ENCODE measurements around the gene TSKS. TPM values are rescaled to one million over a fixed set of nuclear protein-coding genes. Genes with fewer than 3 reads are reported as not detected.

Gene TSKS
- polyA plus RNA-seq, 3 donors, result 0.37 to 0.81 (median 0.51) TPM

GRCh38 chr19:49809160-49809940 lies 46.2 kb upstream of the TSKS start:
- Histone ChIP-seq H3K79me2 (ENCODE audit: insufficient read depth, low read length) (no peaks in the 10 kb centered on the region), H3K36me3 (replicated peaks in 1 of 2; ENCODE audit: control insufficient read depth in 1 of 2, insufficient read depth in 2 of 2, low read length in 2 of 2) (peaks cover 19 to 26% of the 10 kb centered on the region in 2 donors), H3K4me3 (replicated peaks in 1 of 3; ENCODE audit: low read depth in 2 of 3, low read length in 3 of 3) (peak overlapping the region; percentile 66 to 93 (median 83)), H3K27me3 (ENCODE audit: control insufficient read depth in 2 of 2, insufficient read depth in 2 of 2, low read length in 2 of 2) (no peaks in the 10 kb centered on the region), H4K20me1 (ENCODE audit: insufficient read depth, low read length) (peaks cover 27% of the 10 kb centered on the region), H3K9ac (ENCODE audit: insufficient read depth, low read length, poor library complexity, severe bottlenecking) (peak overlapping the region; percentile 75), H3K27ac (ENCODE audit: low read depth in 1 of 2, low read length in 2 of 2) (peak overlapping the region; percentile 11 to 60), H3K4me1 (ENCODE audit: control insufficient read depth in 1 of 2, insufficient read depth in 2 of 2, low read length in 2 of 2) (peaks cover 37 to 52% of the 10 kb centered on the region in 2 donors), H3K4me2 (replicated peaks; ENCODE audit: extremely low read depth, low read length, poor library complexity, severe bottlenecking) (peak overlapping the region; percentile 96), H3K9me3 (replicated peaks in 1 of 2; ENCODE audit: control insufficient read depth in 1 of 2, insufficient read depth in 1 of 2, low read length in 2 of 2) (no peaks in the 10 kb centered on the region), H2AFZ (ENCODE audit: insufficient read depth, low read depth, low read length, poor library complexity, severe bottlenecking) (peak overlapping the region; percentile 95)
- peak; percentile 34 to 56 (median 39) for DNase-seq
- no peak for TF ChIP-seq CTCF (IDR thresholded peaks at IDR 0.05)
- Mint-ChIP-seq H3K4me1 (peaks cover 42% of the 10 kb centered on the region), H3K36me3 (peaks cover 17 to 23% of the 10 kb centered on the region in 2 donors), H3K4me3 (peak overlapping the region; percentile 89 to 94), H3K27ac (peak overlapping the region; percentile 63 to 93 (median 89)), H3K9me3 (no peaks in the 10 kb centered on the region), H3K27me3 (ENCODE audit: low read depth in 3 of 3) (peaks cover 0 to 4% (median 0%) of the 10 kb centered on the region in 3 donors)
- WGBS (ENCODE audit: insufficient coverage), result 9% methylated on average over 49 of the region's 50 CpGs
- intact Hi-C loops (cut with micrococcal nuclease), result loop anchor here (2.0 to 5.0 kb wide), 2 partner anchors 42 to 43 kb away; partner anchors contain the start of gene AP2A1 (in 2 of the 2)

GRCh38 chr19:49808711-49809159 lies 45.6 kb upstream of the TSKS start:
- peak; percentile 69 to 86 (median 85) for DNase-seq
- Histone ChIP-seq H3K27ac (ENCODE audit: low read depth in 1 of 2, low read length in 2 of 2) (peak overlapping the region; percentile 11 to 60), H2AFZ (ENCODE audit: insufficient read depth, low read depth, low read length, poor library complexity, severe bottlenecking) (peak overlapping the region; percentile 95), H3K27me3 (ENCODE audit: control insufficient read depth in 2 of 2, insufficient read depth in 2 of 2, low read length in 2 of 2) (no peaks in the 10 kb centered on the region), H3K36me3 (replicated peaks in 1 of 2; ENCODE audit: control insufficient read depth in 1 of 2, insufficient read depth in 2 of 2, low read length in 2 of 2) (peaks cover 22 to 33% of the 10 kb centered on the region in 2 donors), H3K9me3 (replicated peaks in 1 of 2; ENCODE audit: control insufficient read depth in 1 of 2, insufficient read depth in 1 of 2, low read length in 2 of 2) (no peaks in the 10 kb centered on the region), H4K20me1 (ENCODE audit: insufficient read depth, low read length) (peaks cover 27% of the 10 kb centered on the region), H3K9ac (ENCODE audit: insufficient read depth, low read length, poor library complexity, severe bottlenecking) (peak overlapping the region; percentile 75), H3K4me3 (replicated peaks in 1 of 3; ENCODE audit: low read depth in 2 of 3, low read length in 3 of 3) (peak overlapping the region; percentile 66 to 93 (median 83)), H3K4me2 (replicated peaks; ENCODE audit: extremely low read depth, low read length, poor library complexity, severe bottlenecking) (peak overlapping the region; percentile 96), H3K4me1 (ENCODE audit: control insufficient read depth in 1 of 2, insufficient read depth in 2 of 2, low read length in 2 of 2) (peaks cover 32 to 47% of the 10 kb centered on the region in 2 donors), H3K79me2 (ENCODE audit: insufficient read depth, low read length) (no peaks in the 10 kb centered on the region)
- intact Hi-C loops (cut with micrococcal nuclease), result loop anchor here (2.0 to 5.0 kb wide), 2 partner anchors 41 to 42 kb away; partner anchors contain the start of gene AP2A1 (in 2 of the 2)
- H3K27me3 Mint-ChIP-seq (ENCODE audit: low read depth in 3 of 3), result peaks cover 0 to 4% (median 0%) of the 10 kb centered on the region in 3 donors
- peaks cover 22 to 29% of the 10 kb centered on the region in 2 donors for H3K36me3 Mint-ChIP-seq
- H3K4me1 Mint-ChIP-seq, result peaks cover 41% of the 10 kb centered on the region
- H3K9me3 Mint-ChIP-seq, result no peaks in the 10 kb centered on the region
- 2% methylated on average over 28 of the region's 31 CpGs for WGBS (ENCODE audit: insufficient coverage)
- peak overlapping the region; percentile 46 to 93 (median 89) for H3K27ac Mint-ChIP-seq
- H3K4me3 Mint-ChIP-seq, result peak overlapping the region; percentile 89 to 94
- TF ChIP-seq CTCF (IDR thresholded peaks at IDR 0.05), result no peak
